Measurements from ENCODE around the gene P3H2. TPM values are rescaled to one million over a fixed set of nuclear protein-coding genes. Genes with fewer than 3 reads are reported as not detected.

P3H2 gene
- total and polyA plus RNA-seq, 9 of the 15 experiments (the other 6 are each of a cell fraction or from before 2014, with no cell fraction given) = 0.04 to 0.26 (median 0.22) TPM; not detected in 6

DNA sequence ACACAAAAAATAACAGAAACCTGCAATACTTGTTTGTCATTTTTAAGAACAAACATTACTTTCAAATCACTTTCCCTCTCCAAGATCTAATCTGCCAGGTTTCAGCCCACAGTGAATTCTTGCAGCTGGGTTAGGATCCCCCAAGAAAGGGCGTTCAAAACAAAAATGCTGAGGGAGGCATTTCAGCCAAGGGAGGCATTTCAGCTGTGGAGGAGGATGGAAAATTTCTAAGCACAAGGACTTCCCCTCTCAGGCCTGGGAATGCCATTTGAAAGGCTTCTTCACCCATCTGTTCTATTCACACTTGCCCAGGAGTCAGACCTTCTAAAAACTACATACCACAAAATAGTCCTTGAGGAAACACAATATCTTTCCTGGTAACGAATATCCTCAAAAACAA lies 69.1 kb downstream of the P3H2 start:
- 0 out of 2 replicates have a peak, but pooled peaks have one; percentile 19 for TF ChIP-seq MAFK (IDR thresholded peaks at IDR 0.05; ENCODE audit: low read length)
- TF ChIP-seq TARDBP (IDR thresholded peaks at IDR 0.05) = no peak
- FAIRE-seq (no peak), DNase-seq (ENCODE audit: extremely low read depth in 1 of 4, low spot score in 3 of 4) (no peak), ATAC-seq (no peak)
- Histone ChIP-seq H3K27ac (ENCODE audit: extremely low read depth, low read depth, low read length) (no peak overlapping the region), H3K4me1 (replicated peaks in 1 of 2; ENCODE audit: control insufficient read depth in 2 of 2, insufficient read depth in 2 of 2, low read length in 2 of 2) (no peaks in the 10 kb centered on the region), H3K4me2 (ENCODE audit: insufficient read depth, low read length) (no peak overlapping the region), H3K36me3 (ENCODE audit: control insufficient read depth, insufficient read depth, low read length) (no peaks in the 10 kb centered on the region), H2AFZ (ENCODE audit: low read depth, low read length) (no peak overlapping the region), H3K9me3 (replicated peaks; ENCODE audit: control insufficient read depth, insufficient read depth, low read depth, low read length) (no peaks in the 10 kb centered on the region; the same call in 1 of the 2 replicates), H3K9ac (ENCODE audit: insufficient read depth in 1 of 2, low read depth in 2 of 2, low read length in 2 of 2) (no peak overlapping the region), H4K20me1 (replicated peaks; ENCODE audit: control insufficient read depth, insufficient read depth, low read length) (no peaks in the 10 kb centered on the region), H3K27me3 (ENCODE audit: control insufficient read depth in 2 of 2, insufficient read depth in 2 of 2, low read length in 2 of 2) (no peaks in the 10 kb centered on the region), H3K9me1 (ENCODE audit: control insufficient read depth, insufficient read depth, low read length) (no peaks in the 10 kb centered on the region), H3K79me2 (ENCODE audit: control insufficient read depth, insufficient read depth, low read length) (no peaks in the 10 kb centered on the region), H3K4me3 (no peak overlapping the region)
- intact Hi-C loops (cut with micrococcal nuclease) = no loop called here
- ChIA-PET POLR2A (no interaction called here), CTCF (ENCODE audit: low intra/inter-chr PET ratio) (no interaction called here)
- no TSS peak for BruUV-seq (replicated peaks)
- 0% methylated on average over 2 of the region's 2 CpGs for WGBS (ENCODE audit: insufficient coverage, low coverage, missing lambda C conversion rate)
- in situ Hi-C loops (cut with MboI) = no loop called here

DNA sequence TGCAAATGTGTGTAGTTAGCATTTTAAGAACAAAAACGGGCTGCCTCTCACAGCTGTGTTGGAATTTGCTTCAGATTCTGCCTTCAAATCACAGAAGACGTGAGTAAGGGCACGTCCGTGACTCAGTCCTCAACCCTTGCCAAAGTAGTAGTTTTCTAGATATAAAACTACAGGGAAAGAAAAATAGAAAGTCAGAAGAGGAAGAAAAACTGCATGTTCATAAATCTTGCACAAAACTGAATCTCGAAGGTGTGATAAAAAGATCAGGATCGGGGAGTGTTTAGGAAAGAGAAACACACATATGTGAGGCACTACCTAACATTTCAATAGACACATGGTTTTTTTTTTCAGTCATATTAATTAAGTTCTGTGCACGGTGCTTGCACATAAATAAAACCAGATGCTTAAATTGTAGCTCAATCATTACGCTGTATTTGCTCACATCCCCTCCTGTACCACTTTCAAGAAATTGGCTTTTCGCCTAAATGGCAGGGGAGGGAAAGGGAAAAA lies 71.7 kb downstream of the P3H2 start:
- Histone ChIP-seq H3K36me3 (ENCODE audit: control insufficient read depth, insufficient read depth, low read length) (no peaks in the 10 kb centered on the region), H2AFZ (ENCODE audit: low read depth, low read length) (no peak overlapping the region), H3K9me3 (replicated peaks; ENCODE audit: control insufficient read depth, insufficient read depth, low read depth, low read length) (no peaks in the 10 kb centered on the region; the same call in 1 of the 2 replicates), H3K9me1 (ENCODE audit: control insufficient read depth, insufficient read depth, low read length) (no peaks in the 10 kb centered on the region), H3K9ac (ENCODE audit: insufficient read depth in 1 of 2, low read depth in 2 of 2, low read length in 2 of 2) (no peak overlapping the region), H3K4me1 (replicated peaks in 1 of 2; ENCODE audit: control insufficient read depth in 2 of 2, insufficient read depth in 2 of 2, low read length in 2 of 2) (no peaks in the 10 kb centered on the region), H3K27me3 (ENCODE audit: control insufficient read depth in 2 of 2, insufficient read depth in 2 of 2, low read length in 2 of 2) (no peaks in the 10 kb centered on the region), H3K4me2 (ENCODE audit: insufficient read depth, low read length) (no peak overlapping the region), H3K4me3 (no peak overlapping the region), H3K79me2 (ENCODE audit: control insufficient read depth, insufficient read depth, low read length) (no peaks in the 10 kb centered on the region), H4K20me1 (replicated peaks; ENCODE audit: control insufficient read depth, insufficient read depth, low read length) (no peaks in the 10 kb centered on the region), H3K27ac (ENCODE audit: extremely low read depth, low read depth, low read length) (no peak overlapping the region)
- BruUV-seq (replicated peaks) = no TSS peak
- no peak for ATAC-seq
- POLR2A ChIA-PET = no interaction called here
- intact Hi-C loops (cut with micrococcal nuclease) (no loop called here), in situ Hi-C loops (cut with MboI) (no loop called here)
- WGBS (ENCODE audit: insufficient coverage, low coverage, missing lambda C conversion rate) = 1% methylated on average over 7 of the region's 9 CpGs
- CTCF ChIA-PET (ENCODE audit: low intra/inter-chr PET ratio) = no interaction called here
- FAIRE-seq = no peak
- no peak for DNase-seq (ENCODE audit: extremely low read depth in 1 of 4, low spot score in 3 of 4)
- TF ChIP-seq CCNT2 (IDR thresholded peaks at IDR 0.05; ENCODE audit: borderline replicate concordance, extremely low read depth, insufficient read length, low read depth, low read length) = no peak
- no peak for TF ChIP-seq ZNF121 (CRISPR knock-in tag; conservative IDR thresholded peaks at IDR 0.05)
- TF ChIP-seq, protein P1, sequence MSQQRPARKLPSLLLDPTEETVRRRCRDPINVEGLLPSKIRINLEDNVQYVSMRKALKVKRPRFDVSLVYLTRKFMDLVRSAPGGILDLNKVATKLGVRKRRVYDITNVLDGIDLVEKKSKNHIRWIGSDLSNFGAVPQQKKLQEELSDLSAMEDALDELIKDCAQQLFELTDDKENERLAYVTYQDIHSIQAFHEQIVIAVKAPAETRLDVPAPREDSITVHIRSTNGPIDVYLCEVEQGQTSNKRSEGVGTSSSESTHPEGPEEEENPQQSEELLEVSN (IDR thresholded peaks at IDR 0.05; ENCODE audit: borderline replicate concordance in 1 of 2, extremely low read depth in 1 of 2, insufficient read depth in 1 of 2, insufficient read length in 1 of 2, low read depth in 1 of 2, low read length in 1 of 2, poor library complexity in 1 of 2, severe bottlenecking in 1 of 2) = no peak
- TF ChIP-seq, protein P2, sequence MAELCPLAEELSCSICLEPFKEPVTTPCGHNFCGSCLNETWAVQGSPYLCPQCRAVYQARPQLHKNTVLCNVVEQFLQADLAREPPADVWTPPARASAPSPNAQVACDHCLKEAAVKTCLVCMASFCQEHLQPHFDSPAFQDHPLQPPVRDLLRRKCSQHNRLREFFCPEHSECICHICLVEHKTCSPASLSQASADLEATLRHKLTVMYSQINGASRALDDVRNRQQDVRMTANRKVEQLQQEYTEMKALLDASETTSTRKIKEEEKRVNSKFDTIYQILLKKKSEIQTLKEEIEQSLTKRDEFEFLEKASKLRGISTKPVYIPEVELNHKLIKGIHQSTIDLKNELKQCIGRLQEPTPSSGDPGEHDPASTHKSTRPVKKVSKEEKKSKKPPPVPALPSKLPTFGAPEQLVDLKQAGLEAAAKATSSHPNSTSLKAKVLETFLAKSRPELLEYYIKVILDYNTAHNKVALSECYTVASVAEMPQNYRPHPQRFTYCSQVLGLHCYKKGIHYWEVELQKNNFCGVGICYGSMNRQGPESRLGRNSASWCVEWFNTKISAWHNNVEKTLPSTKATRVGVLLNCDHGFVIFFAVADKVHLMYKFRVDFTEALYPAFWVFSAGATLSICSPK (IDR thresholded peaks at IDR 0.05; ENCODE audit: borderline replicate concordance) = no peak
- TF ChIP-seq CEBPG (CRISPR knock-in tag; IDR thresholded peaks at IDR 0.05) = no peak
- TF ChIP-seq CEBPG (tag; conservative IDR thresholded peaks at IDR 0.05 in 1 of 2, IDR thresholded peaks at IDR 0.05 in 1 of 2) = no peak
- TF ChIP-seq BCL6 (CRISPR knock-in tag; IDR thresholded peaks at IDR 0.05) = no peak
- TF ChIP-seq ZNF75A (CRISPR knock-in tag; IDR thresholded peaks at IDR 0.05) = no peak
- TF ChIP-seq BRCA1 (IDR thresholded peaks at IDR 0.05) = no peak
- no peak for TF ChIP-seq BRCA1 (CRISPR knock-in tag; IDR thresholded peaks at IDR 0.05)
